GM12892 (cell line): ENCODE data around the gene ZFAND2A.

Source experiments
- POLR2A ChIP-seq: IDR thresholded peaks from 2 replicates; pipeline ENCODE4 v1.6.1; 2011; ENCODE audit warnings: low read depth, low read length, control low read depth
- POLR2AphosphoS5 ChIP-seq: IDR thresholded peaks from 2 replicates; pipeline ENCODE4 v1.6.1; 2011; ENCODE audit warnings: low read depth, low read length, control low read depth
- TAF1 ChIP-seq: IDR thresholded peaks from 2 replicates; pipeline ENCODE4 v1.6.1; 2011; ENCODE audit warnings: low read depth, mild to moderate bottlenecking, control low read depth, low read length, borderline replicate concordance

DNA sequence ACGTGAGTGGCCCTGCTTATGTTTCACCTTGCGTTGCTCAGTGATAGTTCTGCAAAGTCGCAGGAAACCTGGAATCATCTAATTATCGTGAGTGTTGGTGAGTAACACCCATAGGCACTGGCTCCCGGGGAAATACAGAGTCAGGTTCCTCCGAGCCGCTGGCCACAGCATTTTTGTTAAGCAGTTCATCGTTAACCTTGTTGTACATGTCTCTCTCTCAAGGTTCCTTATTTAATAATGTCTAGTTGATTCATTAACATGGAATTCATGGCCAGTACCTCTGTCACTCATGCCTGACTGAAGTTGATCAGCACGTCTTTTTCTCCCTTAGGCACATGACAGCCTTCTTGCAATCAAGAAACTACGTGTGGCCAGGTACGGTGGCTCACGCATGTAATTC is 3.1 kb upstream of the ZFAND2A start:
- TF ChIP-seq POLR2A (no peak), POLR2AphosphoS5 (no peak), TAF1 (no peak)
